GM23338 (cell line): ENCODE data around the gene SNRNP200. TPM values are rescaled to one million over a fixed set of nuclear protein-coding genes. Genes with fewer than 3 reads are reported as not detected.

Experiments
- ATAC-seq: fragments of 200-7000 bp; cut with Tn5 transposase; 3 replicates; pipeline ENCODE4 v1.9.1; 2020
- DNase-seq: peaks from one replicate; pipeline ENCODE4 v3.0.0-alpha.2; 2015; ENCODE audit warnings: low spot score
- H2AFZ ChIP-seq: fragments of 200-600 bp; sonication (generic); 2 replicates; pipeline ENCODE4 v1.8.0; 2016; ENCODE audit warnings: antibody characterized with exemption, mild to moderate bottlenecking, moderate library complexity
- H3F3A ChIP-seq: fragments of 200-600 bp; sonication (generic); replicated peaks from 2 replicates; pipeline ENCODE4 v1.8.0; 2017; ENCODE audit warnings: antibody characterized with exemption, mixed run types, low read depth
- H3K27ac ChIP-seq: fragments of 200-600 bp; sonication (generic); 2 replicates; pipeline ENCODE4 v1.6.1; 2016; ENCODE audit warnings: low read depth
- H3K27me3 ChIP-seq: fragments of 200-600 bp; sonication (generic); 2 replicates; pipeline ENCODE4 v1.8.0; 2016; ENCODE audit warnings: mild to moderate bottlenecking, mixed run types, moderate library complexity; ENCODE audit not compliant: insufficient read depth
- H3K36me3 ChIP-seq: fragments of 200-600 bp; sonication (generic); 2 replicates; pipeline ENCODE4 v1.8.0; 2016; ENCODE audit warnings: mild to moderate bottlenecking; ENCODE audit not compliant: insufficient read depth
- H3K4me1 ChIP-seq: fragments of 200-600 bp; sonication (generic); 2 replicates; pipeline ENCODE4 v1.8.0; 2016; ENCODE audit warnings: mild to moderate bottlenecking, moderate library complexity; ENCODE audit not compliant: insufficient read depth
- H3K4me2 ChIP-seq: fragments of 200-600 bp; sonication (generic); 2 replicates; pipeline ENCODE4 v1.7.1; 2017; ENCODE audit warnings: mixed run types
- H3K4me3 ChIP-seq: fragments of 200-600 bp; sonication (generic); 2 replicates; pipeline ENCODE4 v1.6.1; 2016; ENCODE audit warnings: mixed run types
- H3K79me2 ChIP-seq: fragments of 200-600 bp; sonication (generic); replicated peaks from 2 replicates; pipeline ENCODE4 v1.8.0; 2017; ENCODE audit warnings: mild to moderate bottlenecking; ENCODE audit not compliant: insufficient read depth
- H3K9me2 ChIP-seq: fragments of 200-600 bp; sonication (generic); 2 replicates; pipeline ENCODE4 v1.8.0; 2017; ENCODE audit not compliant: insufficient read depth
- H4K20me1 ChIP-seq: fragments of 200-600 bp; sonication (generic); replicated peaks from 2 replicates; pipeline ENCODE4 v1.8.0; 2017; ENCODE audit warnings: mild to moderate bottlenecking; ENCODE audit not compliant: insufficient read depth
- H3K27ac Mint-ChIP-seq: 2 replicates; pipeline ENCODE4 v1.8.0; 2020; ENCODE audit warnings: inconsistent platforms, mild to moderate bottlenecking, moderate library complexity, mixed read lengths
- H3K27me3 Mint-ChIP-seq: 3 replicates; pipeline ENCODE4 v1.8.0; 2022; ENCODE audit warnings: low read depth, mild to moderate bottlenecking, moderate library complexity, mixed read lengths, inconsistent platforms; ENCODE audit not compliant: insufficient read depth, poor library complexity
- H3K36me3 Mint-ChIP-seq: 3 replicates; pipeline ENCODE4 v1.8.0; 2021; ENCODE audit warnings: low read depth, mild to moderate bottlenecking, inconsistent platforms, moderate library complexity, mixed read lengths
- H3K4me1 Mint-ChIP-seq: 3 replicates; pipeline ENCODE4 v1.8.0; 2020; ENCODE audit warnings: mild to moderate bottlenecking, inconsistent platforms, mixed read lengths
- H3K4me3 Mint-ChIP-seq: 3 replicates; pipeline ENCODE4 v1.8.0; 2021; ENCODE audit warnings: moderate library complexity, mild to moderate bottlenecking, inconsistent platforms, mixed read lengths
- H3K9me3 Mint-ChIP-seq: 3 replicates; pipeline ENCODE4 v1.8.0; 2020; ENCODE audit warnings: moderate library complexity, mild to moderate bottlenecking, inconsistent platforms, mixed read lengths
- CTCF ChIP-seq, 2 experiments: fragments of 200-600 bp in 1 of 2; sonication (generic) in 1 of 2; conservative IDR thresholded peaks; 2 replicates each; pipeline versions ENCODE4 v1.5.1 to v1.6.1; 2016 to 2017; ENCODE audit warnings: antibody characterized with exemption in 2 of 2, low read depth in 2 of 2, mild to moderate bottlenecking in 2 of 2, moderate library complexity in 1 of 2
- ETS1 ChIP-seq: IDR thresholded peaks from 2 replicates; pipeline ENCODE4 v1.6.1; 2016; ENCODE audit warnings: antibody characterized with exemption
- EZH2phosphoT487 ChIP-seq: fragments of 200-600 bp; sonication (generic); IDR thresholded peaks from one replicate; pipeline ENCODE4 v1.8.1; 2018; ENCODE audit warnings: antibody characterized with exemption; ENCODE audit not compliant: unreplicated experiment
- NANOG ChIP-seq: IDR thresholded peaks from 2 replicates; pipeline ENCODE4 v1.6.1; 2016; ENCODE audit warnings: antibody characterized with exemption, borderline replicate concordance
- REST ChIP-seq: IDR thresholded peaks from one replicate; pipeline ENCODE4 v1.6.1; 2018; ENCODE audit warnings: antibody characterized with exemption; ENCODE audit not compliant: unreplicated experiment
- STAT1 ChIP-seq: IDR thresholded peaks from one replicate; pipeline ENCODE4 v1.6.1; 2016; ENCODE audit warnings: antibody characterized with exemption; ENCODE audit not compliant: unreplicated experiment
- ZNF331 ChIP-seq: fragments of 250-450 bp; sonication (Bioruptor Pico); IDR thresholded peaks from 2 replicates; pipeline ENCODE4 v1.5.0; 2020; ENCODE audit warnings: low read depth, mild to moderate bottlenecking, moderate library complexity
- polyA plus RNA-seq: library from polyadenylated mRNA; unstranded; fragments of >200 nt; fragmentation: Nextera tagmentation; extraction: Ambion mirVana; gene quantifications from 2 replicates; pipeline ENCODE4 v1.2.1, GENCODE V29; 2016
- total RNA-seq: library from RNA; depleted of rRNA; stranded (reverse); fragments of >200 nt; shearing (Covaris generic); gene quantifications from 2 replicates; pipeline ENCODE4 v1.2.3, GENCODE V29; 2014

The SNRNP200 gene
- total and polyA plus RNA-seq, 2 experiments from 2014 or later, result 70.7 to 179 TPM

- Histone ChIP-seq H3K4me3 (no peak overlapping the region), H3K4me2 (no peak overlapping the region), H3K27ac (no peak overlapping the region), H3F3A (no peaks in the 10 kb centered on the region), H2AFZ (no peak overlapping the region), H3K9me2 (no peaks in the 10 kb centered on the region), H4K20me1 (peaks cover 9% of the 10 kb centered on the region; the same call in 1 of the 2 replicates), H3K4me1 (no peaks in the 10 kb centered on the region), H3K36me3 (peaks cover 89% of the 10 kb centered on the region), H3K27me3 (no peaks in the 10 kb centered on the region), H3K79me2 (no peaks in the 10 kb centered on the region)
- H3K9me3 Mint-ChIP-seq, result no peaks in the 10 kb centered on the region
- no peak for ATAC-seq
- H3K4me3 Mint-ChIP-seq, result no peak overlapping the region
- TF ChIP-seq REST, result no peak
- no peak for TF ChIP-seq EZH2phosphoT487
- TF ChIP-seq ETS1, result no peak
- no peaks in the 10 kb centered on the region for H3K4me1 Mint-ChIP-seq
- no peak overlapping the region for H3K27ac Mint-ChIP-seq
- no peak for DNase-seq
- peaks cover 100% of the 10 kb centered on the region for H3K36me3 Mint-ChIP-seq
- H3K27me3 Mint-ChIP-seq, result peaks cover 7% of the 10 kb centered on the region
These were observed 18.0 kb downstream of the SNRNP200 start for GRCh38 chr2:96287273-96287856.

- no peak overlapping the region for H3K27ac Mint-ChIP-seq
- H4K20me1 ChIP-seq, result peaks cover 11% of the 10 kb centered on the region
- ATAC-seq, result no peak
- H3K4me2 ChIP-seq, result no peak overlapping the region
- H3K9me3 Mint-ChIP-seq, result no peaks in the 10 kb centered on the region
- peaks cover 6% of the 10 kb centered on the region for H3K27me3 Mint-ChIP-seq
- peaks cover 23% of the 10 kb centered on the region for H3F3A ChIP-seq
- H3K4me3 ChIP-seq, result no peak overlapping the region
- no peaks in the 10 kb centered on the region for H3K79me2 ChIP-seq
- H3K27me3 ChIP-seq, result no peaks in the 10 kb centered on the region
- H3K36me3 ChIP-seq, result peaks cover 45% of the 10 kb centered on the region
- H3K4me1 Mint-ChIP-seq, result no peaks in the 10 kb centered on the region
- peaks cover 89% of the 10 kb centered on the region for H3K36me3 Mint-ChIP-seq
- no peaks in the 10 kb centered on the region for H3K4me1 ChIP-seq
- no peak for DNase-seq
- no peak overlapping the region for H3K4me3 Mint-ChIP-seq
- no peak overlapping the region for H2AFZ ChIP-seq
- TF ChIP-seq EZH2phosphoT487 (no peak), ZNF331 (CRISPR knock-in tag) (no peak), NANOG (no peak), STAT1 (no peak), CTCF (conservative IDR thresholded peaks at IDR 0.05; ENCODE audit: low read depth in 2 of 2) (no peak), REST (no peak)
- no peak overlapping the region for H3K27ac ChIP-seq
- H3K9me2 ChIP-seq, result no peaks in the 10 kb centered on the region
These were observed 28.4 kb downstream of the SNRNP200 start for GRCh38 chr2:96276787-96277499.
